GM12891 (cell line): ENCODE results near the gene COQ9.
"Not testable (repeated sequence)": the region's sequence is repeated elsewhere in the genome, so short reads cannot be mapped to it uniquely, and the experiment has no call there.

Experiments
- DNase-seq: peaks from one replicate; pipeline ENCODE4 v3.0.0; 2011; ENCODE audit warnings: low spot score; ENCODE audit not compliant: insufficient read length
- FAIRE-seq: peaks from 2 replicates; lab custom pipeline; 2011; peaks lifted over from hg19 to GRCh38; lab: Jason Lieb, UNC
- PAX5 ChIP-seq: IDR thresholded peaks from 2 replicates; pipeline ENCODE4 v1.6.1; 2011; ENCODE audit warnings: low read length, moderate library complexity, mild to moderate bottlenecking; ENCODE audit not compliant: insufficient read depth, severe bottlenecking
- POLR2A ChIP-seq: IDR thresholded peaks from 2 replicates; pipeline ENCODE4 v1.6.1; 2011; ENCODE audit warnings: low read depth, low read length, control low read depth
- POLR2AphosphoS5 ChIP-seq: IDR thresholded peaks from 2 replicates; pipeline ENCODE4 v1.6.1; 2011; ENCODE audit warnings: low read depth, low read length, control low read depth
- POU2F2 ChIP-seq: IDR thresholded peaks from 2 replicates; pipeline ENCODE4 v1.6.1; 2011; ENCODE audit warnings: low read depth, mild to moderate bottlenecking, control low read depth, low read length, moderate library complexity
- SPI1 ChIP-seq: IDR thresholded peaks from 2 replicates; pipeline ENCODE4 v1.6.1; 2011; ENCODE audit warnings: low read depth, low read length, control low read depth
- TAF1 ChIP-seq: IDR thresholded peaks from 2 replicates; pipeline ENCODE4 v1.6.1; 2011; ENCODE audit warnings: low read depth, low read length, control low read depth

Gene COQ9

DNA sequence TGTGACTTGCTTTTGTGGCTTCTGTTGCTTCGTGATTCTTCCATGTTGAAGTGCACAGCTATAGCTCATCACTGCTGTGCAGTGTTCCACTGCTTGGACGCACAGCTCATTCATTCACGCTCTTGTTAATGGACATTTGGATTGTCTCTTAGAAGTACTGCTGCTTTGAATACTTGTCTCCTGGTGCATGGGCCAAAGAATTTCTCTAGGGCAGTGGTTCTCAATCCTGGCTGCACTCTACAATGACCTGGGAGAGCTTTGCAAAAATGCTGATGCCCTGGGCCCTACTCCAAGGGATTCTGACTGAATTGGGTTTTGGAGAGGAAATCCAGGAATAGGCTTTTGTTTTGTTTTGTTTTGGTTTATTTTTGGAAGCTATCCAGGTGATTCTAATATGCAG is 22.7 kb upstream of the COQ9 start:
- no peak for DNase-seq
- no peak for FAIRE-seq
- TF ChIP-seq SPI1 (no peak), POLR2AphosphoS5 (no peak), TAF1 (no peak), PAX5 (no peak), POLR2A (no peak), POU2F2 (no peak)

DNA sequence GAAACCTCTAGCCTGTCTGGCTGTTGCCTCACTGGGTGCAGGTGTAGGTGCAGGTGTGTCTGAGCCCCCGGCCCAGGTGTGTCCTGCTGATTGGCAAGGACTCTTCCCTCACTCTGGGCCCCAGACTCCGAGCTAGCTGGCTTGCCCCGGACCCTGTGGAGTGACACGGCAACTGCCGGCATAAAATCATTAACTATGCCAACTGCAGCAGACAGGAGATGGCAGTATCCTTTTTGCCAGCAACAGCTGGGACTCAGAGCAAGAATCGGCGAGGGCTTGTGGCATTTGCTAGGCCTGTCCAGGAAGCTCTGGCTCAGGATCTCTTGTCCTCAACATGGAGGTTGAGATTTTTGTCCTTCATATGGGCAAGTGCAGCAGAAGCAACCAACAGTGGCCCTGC is 20.9 kb upstream of the COQ9 start:
- no peak for DNase-seq
- no peak for FAIRE-seq
- TF ChIP-seq SPI1 (no peak), POU2F2 (no peak), POLR2AphosphoS5 (no peak), PAX5 (no peak), POLR2A (no peak), TAF1 (no peak)

DNA sequence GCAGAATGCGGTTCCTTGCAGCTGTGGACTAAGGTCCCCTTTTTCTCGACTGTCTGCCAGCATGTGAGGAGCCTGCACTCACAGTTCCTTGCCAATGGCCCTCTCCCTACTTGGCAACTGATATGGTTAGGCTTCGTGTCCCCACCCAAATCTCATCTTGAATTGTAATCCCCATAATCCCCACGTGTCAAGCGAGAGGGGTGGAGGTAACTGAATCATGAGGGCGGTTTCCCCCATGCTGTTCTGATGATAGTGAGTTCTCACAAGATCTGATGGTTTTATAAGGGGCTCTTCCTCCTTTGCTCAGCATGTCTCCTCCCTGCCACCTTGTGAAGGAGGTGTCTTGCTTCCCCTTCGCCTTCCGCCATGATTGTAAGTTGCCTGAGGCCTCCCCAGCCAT is 20.0 kb upstream of the COQ9 start:
- TF ChIP-seq POLR2AphosphoS5 (0 out of 2 replicates have a peak, but pooled peaks have one; percentile 15), TAF1 (no peak), POLR2A (no peak), PAX5 (no peak), SPI1 (no peak), POU2F2 (no peak)
- DNase-seq (no peak), FAIRE-seq (peak; percentile 33)

DNA sequence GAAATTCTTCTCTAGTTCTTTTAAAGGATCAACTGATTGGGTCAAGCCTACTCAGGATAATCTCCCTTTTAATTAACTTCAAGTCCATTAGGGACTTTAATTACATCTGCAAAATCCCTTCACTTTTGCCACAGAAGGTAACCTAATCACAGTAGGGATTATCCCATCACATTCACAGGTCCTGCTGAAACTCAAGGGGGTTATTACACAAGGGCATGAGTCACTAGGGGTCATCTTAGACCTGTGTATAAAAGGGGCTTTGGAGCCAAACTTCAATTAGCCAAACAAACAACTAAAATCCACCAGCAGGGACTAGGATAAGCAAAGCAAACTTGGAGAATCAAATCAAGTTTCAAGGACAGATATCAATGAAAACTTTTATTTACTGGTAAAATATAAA is 19.5 kb upstream of the COQ9 start:
- no peak for TF ChIP-seq POU2F2
- no peak for TF ChIP-seq SPI1
- TF ChIP-seq POLR2A = no peak
- TF ChIP-seq TAF1 = no peak
- TF ChIP-seq POLR2AphosphoS5 = no peak
- FAIRE-seq (no peak), DNase-seq (no peak)

DNA sequence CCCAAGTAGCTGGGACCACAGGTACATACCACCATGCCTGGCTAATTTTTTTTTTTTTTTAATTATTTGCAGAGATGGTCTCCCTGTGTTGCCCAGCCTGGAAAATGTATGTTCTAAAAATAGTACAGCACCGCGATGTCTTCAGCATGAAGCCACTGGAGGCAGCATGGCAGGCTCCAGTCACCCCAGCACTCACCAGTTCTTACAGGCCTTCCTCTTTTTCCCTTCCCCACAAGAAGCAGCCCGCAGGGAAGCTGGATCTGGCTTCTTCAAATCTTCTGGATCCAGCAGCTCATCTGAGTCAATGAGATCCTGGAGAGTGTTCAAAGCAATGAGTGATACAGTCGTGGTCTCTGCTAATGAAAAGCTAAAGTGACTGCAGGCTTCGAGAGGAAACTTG is 16.3 kb upstream of the COQ9 start:
- FAIRE-seq (no peak), DNase-seq (no peak)
- TF ChIP-seq POLR2A (no peak), POU2F2 (no peak), TAF1 (no peak), PAX5 (no peak), POLR2AphosphoS5 (no peak), SPI1 (no peak)

DNA sequence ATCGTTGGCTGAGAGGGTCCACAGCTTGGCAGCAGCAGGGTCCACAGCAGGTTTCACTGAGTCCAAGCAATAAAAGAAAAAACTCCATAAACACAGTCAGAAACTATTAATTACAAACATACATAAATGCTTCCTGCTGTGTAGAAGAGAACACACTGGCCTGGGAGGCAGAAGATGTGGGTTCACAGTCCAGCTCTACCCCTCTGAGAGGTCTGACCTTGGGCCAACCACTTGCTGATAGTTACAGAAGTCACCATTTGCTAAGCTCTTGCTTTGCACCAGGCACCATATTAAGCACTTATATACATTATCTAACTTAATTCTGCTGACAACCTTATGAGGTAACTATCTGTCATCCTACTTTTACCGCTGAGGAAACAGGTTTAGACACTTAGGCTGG is 14.8 kb upstream of the COQ9 start:
- FAIRE-seq = no peak
- TF ChIP-seq POLR2A = no peak
- no peak for TF ChIP-seq POU2F2
- TF ChIP-seq POLR2AphosphoS5 = no peak
- no peak for TF ChIP-seq PAX5
- TF ChIP-seq TAF1 = no peak
- TF ChIP-seq SPI1 = no peak
- no peak for DNase-seq

DNA sequence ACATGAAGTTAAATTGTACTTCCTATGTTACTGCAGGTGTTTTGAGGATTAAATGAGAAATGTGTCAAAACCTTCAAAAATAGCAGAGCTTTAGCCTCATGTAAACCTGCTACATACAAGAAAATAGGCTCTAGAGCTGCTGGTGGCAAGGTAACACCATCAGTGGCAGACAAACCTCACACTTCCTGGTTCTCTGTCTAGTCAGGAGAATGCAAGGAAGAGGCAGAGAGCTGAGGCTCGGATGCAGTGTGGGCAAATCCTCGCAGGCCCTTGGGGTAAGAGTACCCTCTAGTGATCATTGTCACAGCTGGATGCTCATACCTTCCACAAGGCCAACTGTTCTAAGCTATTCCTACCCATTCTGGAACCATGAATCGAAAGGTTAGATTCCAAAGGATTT is 14.3 kb upstream of the COQ9 start:
- FAIRE-seq (no peak), DNase-seq (no peak)
- no peak for TF ChIP-seq POLR2A
- TF ChIP-seq PAX5 = no peak
- TF ChIP-seq TAF1 = no peak
- TF ChIP-seq SPI1 = no peak
- no peak for TF ChIP-seq POU2F2
- TF ChIP-seq POLR2AphosphoS5 = no peak

DNA sequence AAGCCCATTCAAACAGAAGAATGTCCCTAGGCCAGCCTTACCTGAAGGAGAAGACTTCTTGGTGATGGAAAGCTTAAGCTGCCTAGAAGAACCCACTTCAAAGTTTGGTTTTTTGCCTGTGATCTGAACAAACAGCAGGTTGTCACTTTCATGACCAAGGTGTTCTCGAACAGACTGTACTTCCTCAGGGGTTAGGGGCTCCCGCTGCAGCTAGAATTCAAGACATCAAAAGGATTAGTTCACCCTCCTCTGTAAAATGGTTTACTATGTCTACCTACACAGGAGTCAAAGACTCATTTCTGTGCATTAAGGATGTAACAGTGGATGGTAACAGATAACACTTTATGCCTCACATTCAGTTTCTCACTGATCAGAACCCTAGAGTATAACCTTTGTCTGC is 13.3 kb upstream of the COQ9 start:
- DNase-seq = no peak
- TF ChIP-seq PAX5 (no peak), TAF1 (no peak), POLR2AphosphoS5 (no peak), SPI1 (no peak), POU2F2 (no peak), POLR2A (no peak)
- FAIRE-seq = no peak

DNA sequence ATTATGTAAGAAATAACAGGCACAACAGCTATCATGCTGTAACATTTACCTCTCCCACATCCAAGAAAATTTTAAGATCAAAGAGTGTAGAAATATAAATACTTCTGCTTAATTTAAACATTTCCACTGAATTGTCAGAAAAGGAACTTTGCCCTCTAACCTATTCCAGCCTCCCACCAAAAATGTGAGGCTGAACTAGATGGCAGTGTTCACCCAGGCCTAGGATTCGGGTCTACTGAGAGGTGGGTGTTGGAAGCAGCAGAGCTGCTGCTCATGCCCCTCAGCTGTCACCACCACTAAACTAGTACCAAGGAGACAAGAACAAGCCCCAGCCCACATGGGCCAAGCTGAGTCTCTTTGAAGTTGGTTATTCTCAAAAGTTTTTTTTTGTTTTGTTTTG is 11.4 kb upstream of the COQ9 start:
- TF ChIP-seq POU2F2 (no peak), POLR2AphosphoS5 (no peak), POLR2A (no peak), TAF1 (no peak), SPI1 (no peak), PAX5 (no peak)
- DNase-seq (no peak), FAIRE-seq (no peak)

DNA sequence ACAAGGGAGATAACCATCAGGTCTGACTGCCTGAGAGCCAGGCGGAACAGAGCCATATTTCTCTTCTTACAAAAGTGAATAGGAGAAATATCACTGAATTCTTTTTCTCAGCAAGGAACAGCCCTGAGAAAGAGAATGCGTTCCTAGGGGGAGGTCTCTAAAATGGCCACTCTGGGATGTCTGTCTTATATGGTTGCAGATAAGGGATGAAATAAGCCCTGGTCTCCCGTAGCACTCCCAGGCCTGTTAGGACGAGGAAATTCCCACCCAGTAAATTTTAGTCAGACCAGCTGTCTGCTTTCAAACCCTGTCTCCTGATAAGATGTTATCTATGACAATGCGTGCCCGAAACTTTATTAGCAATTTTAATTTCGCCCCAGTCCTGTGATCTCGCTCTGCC is 7.3 kb upstream of the COQ9 start:
- not testable (repeated sequence) for DNase-seq, FAIRE-seq

DNA sequence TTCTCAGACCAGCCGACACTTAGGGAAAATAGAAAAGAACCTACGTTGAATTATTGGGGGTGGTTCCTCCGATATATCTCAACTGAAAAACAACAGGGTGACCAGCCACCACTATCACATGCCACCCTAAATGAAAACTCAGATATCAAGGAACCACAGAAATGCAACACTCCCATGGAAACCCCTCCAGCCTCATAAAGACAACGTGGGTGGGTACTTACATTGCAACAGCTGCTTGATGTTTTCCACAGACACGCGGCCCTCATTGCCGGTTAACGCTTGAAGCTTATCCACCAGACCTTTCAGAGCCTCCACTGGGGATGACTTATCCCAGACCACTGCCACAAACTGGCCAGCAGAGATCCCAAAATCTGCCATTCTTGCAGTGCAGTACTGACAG is 6.7 kb upstream of the COQ9 start:
- DNase-seq, FAIRE-seq: not testable (repeated sequence)
